GM23338 (cell line): ENCODE results near the gene PIGC. TPM values are rescaled to one million over a fixed set of nuclear protein-coding genes. Genes with fewer than 3 reads are reported as not detected.

ENCODE experiments used
- ATAC-seq: fragments of 200-7000 bp; cut with Tn5 transposase; 3 replicates; pipeline ENCODE4 v1.9.1; 2020
- DNase-seq: peaks from one replicate; pipeline ENCODE4 v3.0.0-alpha.2; 2015; ENCODE audit warnings: low spot score
- H2AFZ ChIP-seq: fragments of 200-600 bp; sonication (generic); 2 replicates; pipeline ENCODE4 v1.8.0; 2016; ENCODE audit warnings: antibody characterized with exemption, mild to moderate bottlenecking, moderate library complexity
- H3F3A ChIP-seq: fragments of 200-600 bp; sonication (generic); replicated peaks from 2 replicates; pipeline ENCODE4 v1.8.0; 2017; ENCODE audit warnings: antibody characterized with exemption, mixed run types, low read depth
- H3K27ac ChIP-seq: fragments of 200-600 bp; sonication (generic); 2 replicates; pipeline ENCODE4 v1.6.1; 2016; ENCODE audit warnings: low read depth
- H3K27me3 ChIP-seq: fragments of 200-600 bp; sonication (generic); 2 replicates; pipeline ENCODE4 v1.8.0; 2016; ENCODE audit warnings: mild to moderate bottlenecking, mixed run types, moderate library complexity; ENCODE audit not compliant: insufficient read depth
- H3K36me3 ChIP-seq: fragments of 200-600 bp; sonication (generic); 2 replicates; pipeline ENCODE4 v1.8.0; 2016; ENCODE audit warnings: mild to moderate bottlenecking; ENCODE audit not compliant: insufficient read depth
- H3K4me1 ChIP-seq: fragments of 200-600 bp; sonication (generic); 2 replicates; pipeline ENCODE4 v1.8.0; 2016; ENCODE audit warnings: mild to moderate bottlenecking, moderate library complexity; ENCODE audit not compliant: insufficient read depth
- H3K4me2 ChIP-seq: fragments of 200-600 bp; sonication (generic); 2 replicates; pipeline ENCODE4 v1.7.1; 2017; ENCODE audit warnings: mixed run types
- H3K4me3 ChIP-seq: fragments of 200-600 bp; sonication (generic); 2 replicates; pipeline ENCODE4 v1.6.1; 2016; ENCODE audit warnings: mixed run types
- H3K79me2 ChIP-seq: fragments of 200-600 bp; sonication (generic); replicated peaks from 2 replicates; pipeline ENCODE4 v1.8.0; 2017; ENCODE audit warnings: mild to moderate bottlenecking; ENCODE audit not compliant: insufficient read depth
- H3K9me2 ChIP-seq: fragments of 200-600 bp; sonication (generic); 2 replicates; pipeline ENCODE4 v1.8.0; 2017; ENCODE audit not compliant: insufficient read depth
- H4K20me1 ChIP-seq: fragments of 200-600 bp; sonication (generic); replicated peaks from 2 replicates; pipeline ENCODE4 v1.8.0; 2017; ENCODE audit warnings: mild to moderate bottlenecking; ENCODE audit not compliant: insufficient read depth
- H3K27ac Mint-ChIP-seq: 2 replicates; pipeline ENCODE4 v1.8.0; 2020; ENCODE audit warnings: inconsistent platforms, mild to moderate bottlenecking, moderate library complexity, mixed read lengths
- H3K27me3 Mint-ChIP-seq: 3 replicates; pipeline ENCODE4 v1.8.0; 2022; ENCODE audit warnings: low read depth, mild to moderate bottlenecking, moderate library complexity, mixed read lengths, inconsistent platforms; ENCODE audit not compliant: insufficient read depth, poor library complexity
- H3K36me3 Mint-ChIP-seq: 3 replicates; pipeline ENCODE4 v1.8.0; 2021; ENCODE audit warnings: low read depth, mild to moderate bottlenecking, inconsistent platforms, moderate library complexity, mixed read lengths
- H3K4me1 Mint-ChIP-seq: 3 replicates; pipeline ENCODE4 v1.8.0; 2020; ENCODE audit warnings: mild to moderate bottlenecking, inconsistent platforms, mixed read lengths
- H3K4me3 Mint-ChIP-seq: 3 replicates; pipeline ENCODE4 v1.8.0; 2021; ENCODE audit warnings: moderate library complexity, mild to moderate bottlenecking, inconsistent platforms, mixed read lengths
- H3K9me3 Mint-ChIP-seq: 3 replicates; pipeline ENCODE4 v1.8.0; 2020; ENCODE audit warnings: moderate library complexity, mild to moderate bottlenecking, inconsistent platforms, mixed read lengths
- CREB1 ChIP-seq: fragments of 250-450 bp; sonication (Bioruptor Pico); IDR thresholded peaks from 2 replicates; pipeline ENCODE4 v1.5.0; 2020; ENCODE audit warnings: low read depth, mild to moderate bottlenecking, moderate library complexity
- EZH2 ChIP-seq: fragments of 200-600 bp; sonication (generic); IDR thresholded peaks from one replicate; pipeline ENCODE4 v1.8.0; 2017; ENCODE audit warnings: antibody characterized with exemption, mild to moderate bottlenecking, low read depth; ENCODE audit not compliant: unreplicated experiment
- EZH2phosphoT487 ChIP-seq: fragments of 200-600 bp; sonication (generic); IDR thresholded peaks from one replicate; pipeline ENCODE4 v1.8.1; 2018; ENCODE audit warnings: antibody characterized with exemption; ENCODE audit not compliant: unreplicated experiment
- JUNB ChIP-seq: IDR thresholded peaks from one replicate; pipeline ENCODE4 v1.6.1; 2016; ENCODE audit warnings: antibody characterized with exemption; ENCODE audit not compliant: unreplicated experiment
- NANOG ChIP-seq: IDR thresholded peaks from 2 replicates; pipeline ENCODE4 v1.6.1; 2016; ENCODE audit warnings: antibody characterized with exemption, borderline replicate concordance
- POLR2AphosphoS5 ChIP-seq: IDR thresholded peaks from 2 replicates; pipeline ENCODE4 v1.6.1; 2016; ENCODE audit warnings: antibody characterized with exemption, low read depth
- STAT1 ChIP-seq: IDR thresholded peaks from one replicate; pipeline ENCODE4 v1.6.1; 2016; ENCODE audit warnings: antibody characterized with exemption; ENCODE audit not compliant: unreplicated experiment
- ZNF114 ChIP-seq: fragments of 250-450 bp; sonication (Bioruptor Pico); IDR thresholded peaks from 2 replicates; pipeline ENCODE4 v1.5.0; 2020; ENCODE audit warnings: mild to moderate bottlenecking, moderate library complexity
- ZNF331 ChIP-seq: fragments of 250-450 bp; sonication (Bioruptor Pico); IDR thresholded peaks from 2 replicates; pipeline ENCODE4 v1.5.0; 2020; ENCODE audit warnings: low read depth, mild to moderate bottlenecking, moderate library complexity
- polyA plus RNA-seq: library from polyadenylated mRNA; unstranded; fragments of >200 nt; fragmentation: Nextera tagmentation; extraction: Ambion mirVana; gene quantifications from 2 replicates; pipeline ENCODE4 v1.2.1, GENCODE V29; 2016
- total RNA-seq: library from RNA; depleted of rRNA; stranded (reverse); fragments of >200 nt; shearing (Covaris generic); gene quantifications from 2 replicates; pipeline ENCODE4 v1.2.3, GENCODE V29; 2014
- TF ChIP-seq, protein P1 (sequence below), 2 experiments: fragments of 200-600 bp in 1 of 2; sonication (generic) in 1 of 2; conservative IDR thresholded peaks; 2 replicates each; pipeline versions ENCODE4 v1.5.1 to v1.6.1; 2016 to 2017; ENCODE audit warnings: antibody characterized with exemption in 2 of 2, low read depth in 2 of 2, mild to moderate bottlenecking in 2 of 2, moderate library complexity in 1 of 2
- TF ChIP-seq, protein P2 (sequence below): IDR thresholded peaks from one replicate; pipeline ENCODE4 v1.6.1; 2018; ENCODE audit warnings: antibody characterized with exemption; ENCODE audit not compliant: unreplicated experiment
- TF ChIP-seq, protein P3 (sequence below): fragments of 250-450 bp; sonication (Bioruptor Pico); IDR thresholded peaks from 2 replicates; pipeline ENCODE4 v1.5.0; 2020; ENCODE audit warnings: mild to moderate bottlenecking, moderate library complexity
- TF ChIP-seq, protein P4 (sequence below): IDR thresholded peaks from 2 replicates; pipeline ENCODE4 v1.6.1; 2016; ENCODE audit warnings: antibody characterized with exemption

Gene PIGC
- total and polyA plus RNA-seq, 2 experiments from 2014 or later: 22.5 to 28.1 TPM

DNA sequence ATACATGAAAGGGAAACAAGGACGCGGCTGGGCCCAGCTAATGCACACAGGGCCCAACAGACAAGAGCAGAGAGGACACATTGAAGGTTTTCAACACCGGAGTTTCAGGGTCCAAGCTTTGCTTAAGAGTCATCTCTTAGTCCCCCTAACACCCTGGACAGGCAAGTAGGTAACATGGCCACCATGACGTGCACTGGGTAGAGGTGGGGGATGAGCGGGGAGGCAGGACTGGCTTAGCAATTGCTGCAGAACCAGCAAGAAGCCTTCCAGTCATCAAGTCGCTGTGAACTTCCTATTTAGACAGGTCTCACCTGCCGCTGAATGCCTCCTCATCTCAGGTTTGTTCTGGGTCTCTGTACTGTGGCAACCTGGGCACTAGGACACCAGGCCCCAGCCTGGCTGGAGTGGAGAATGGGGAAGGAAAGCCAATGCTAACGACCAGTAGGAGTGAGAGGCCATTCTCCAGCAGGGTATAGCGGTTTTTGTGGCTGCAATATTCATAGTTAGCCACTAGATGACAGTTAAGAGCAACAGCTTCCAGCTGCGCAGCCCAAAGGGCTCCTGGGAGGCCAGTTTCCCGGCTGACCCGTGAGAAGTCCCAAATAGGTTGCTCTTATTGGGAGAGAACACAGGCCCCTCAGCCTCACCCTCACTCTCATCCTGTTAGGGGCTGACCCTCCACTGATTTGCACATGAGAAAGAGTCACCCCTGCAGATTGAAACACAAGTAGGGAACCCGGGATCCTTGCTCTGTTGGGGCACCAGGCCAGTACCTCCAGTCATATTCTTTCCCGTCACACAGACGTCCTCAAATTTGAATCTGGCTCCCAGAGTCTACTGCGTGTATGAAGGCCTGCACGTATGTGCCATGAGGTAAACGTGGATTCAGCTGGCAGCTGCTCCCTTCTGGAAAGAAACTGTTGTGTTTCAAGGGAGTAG, 6.0 kb upstream of the PIGC start:
- no peak overlapping the region for H3K27ac ChIP-seq
- no peaks in the 10 kb centered on the region for H4K20me1 ChIP-seq
- ATAC-seq: peak; percentile 97
- Mint-ChIP-seq H3K4me1 (0 out of 3 replicates have a peak, but pooled peaks cover 2% of the 10 kb centered on the region), H3K36me3 (no peaks in the 10 kb centered on the region; the same call in 2 of the 3 replicates), H3K9me3 (no peaks in the 10 kb centered on the region), H3K27me3 (peaks cover 7% of the 10 kb centered on the region), H3K4me3 (no peak overlapping the region), H3K27ac (no peak overlapping the region)
- no peaks in the 10 kb centered on the region for H3K36me3 ChIP-seq
- DNase-seq: peak; percentile 93
- no peak overlapping the region for H3K4me3 ChIP-seq
- H3K27me3 ChIP-seq: no peaks in the 10 kb centered on the region
- no peaks in the 10 kb centered on the region; the same call in 1 of the 2 replicates for H3K4me1 ChIP-seq
- H3K9me2 ChIP-seq: peaks cover 1% of the 10 kb centered on the region; the same call in 1 of the 2 replicates
- H3F3A ChIP-seq: no peaks in the 10 kb centered on the region
- no peak overlapping the region for H3K4me2 ChIP-seq
- H2AFZ ChIP-seq: peak overlapping the region; percentile 97
- TF ChIP-seq ZNF331 (CRISPR knock-in tag) (no peak), CREB1 (CRISPR knock-in tag) (peak; percentile 17; the same call in 1 of the 2 replicates), JUNB (no peak), ZNF114 (no peak), POLR2AphosphoS5 (no peak), EZH2 (no peak), STAT1 (no peak), EZH2phosphoT487 (no peak), NANOG (no peak)
- TF ChIP-seq, protein P1, sequence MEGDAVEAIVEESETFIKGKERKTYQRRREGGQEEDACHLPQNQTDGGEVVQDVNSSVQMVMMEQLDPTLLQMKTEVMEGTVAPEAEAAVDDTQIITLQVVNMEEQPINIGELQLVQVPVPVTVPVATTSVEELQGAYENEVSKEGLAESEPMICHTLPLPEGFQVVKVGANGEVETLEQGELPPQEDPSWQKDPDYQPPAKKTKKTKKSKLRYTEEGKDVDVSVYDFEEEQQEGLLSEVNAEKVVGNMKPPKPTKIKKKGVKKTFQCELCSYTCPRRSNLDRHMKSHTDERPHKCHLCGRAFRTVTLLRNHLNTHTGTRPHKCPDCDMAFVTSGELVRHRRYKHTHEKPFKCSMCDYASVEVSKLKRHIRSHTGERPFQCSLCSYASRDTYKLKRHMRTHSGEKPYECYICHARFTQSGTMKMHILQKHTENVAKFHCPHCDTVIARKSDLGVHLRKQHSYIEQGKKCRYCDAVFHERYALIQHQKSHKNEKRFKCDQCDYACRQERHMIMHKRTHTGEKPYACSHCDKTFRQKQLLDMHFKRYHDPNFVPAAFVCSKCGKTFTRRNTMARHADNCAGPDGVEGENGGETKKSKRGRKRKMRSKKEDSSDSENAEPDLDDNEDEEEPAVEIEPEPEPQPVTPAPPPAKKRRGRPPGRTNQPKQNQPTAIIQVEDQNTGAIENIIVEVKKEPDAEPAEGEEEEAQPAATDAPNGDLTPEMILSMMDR (conservative IDR thresholded peaks at IDR 0.05; ENCODE audit: low read depth in 2 of 2): peak; percentile 79 to 85
- TF ChIP-seq, protein P2, sequence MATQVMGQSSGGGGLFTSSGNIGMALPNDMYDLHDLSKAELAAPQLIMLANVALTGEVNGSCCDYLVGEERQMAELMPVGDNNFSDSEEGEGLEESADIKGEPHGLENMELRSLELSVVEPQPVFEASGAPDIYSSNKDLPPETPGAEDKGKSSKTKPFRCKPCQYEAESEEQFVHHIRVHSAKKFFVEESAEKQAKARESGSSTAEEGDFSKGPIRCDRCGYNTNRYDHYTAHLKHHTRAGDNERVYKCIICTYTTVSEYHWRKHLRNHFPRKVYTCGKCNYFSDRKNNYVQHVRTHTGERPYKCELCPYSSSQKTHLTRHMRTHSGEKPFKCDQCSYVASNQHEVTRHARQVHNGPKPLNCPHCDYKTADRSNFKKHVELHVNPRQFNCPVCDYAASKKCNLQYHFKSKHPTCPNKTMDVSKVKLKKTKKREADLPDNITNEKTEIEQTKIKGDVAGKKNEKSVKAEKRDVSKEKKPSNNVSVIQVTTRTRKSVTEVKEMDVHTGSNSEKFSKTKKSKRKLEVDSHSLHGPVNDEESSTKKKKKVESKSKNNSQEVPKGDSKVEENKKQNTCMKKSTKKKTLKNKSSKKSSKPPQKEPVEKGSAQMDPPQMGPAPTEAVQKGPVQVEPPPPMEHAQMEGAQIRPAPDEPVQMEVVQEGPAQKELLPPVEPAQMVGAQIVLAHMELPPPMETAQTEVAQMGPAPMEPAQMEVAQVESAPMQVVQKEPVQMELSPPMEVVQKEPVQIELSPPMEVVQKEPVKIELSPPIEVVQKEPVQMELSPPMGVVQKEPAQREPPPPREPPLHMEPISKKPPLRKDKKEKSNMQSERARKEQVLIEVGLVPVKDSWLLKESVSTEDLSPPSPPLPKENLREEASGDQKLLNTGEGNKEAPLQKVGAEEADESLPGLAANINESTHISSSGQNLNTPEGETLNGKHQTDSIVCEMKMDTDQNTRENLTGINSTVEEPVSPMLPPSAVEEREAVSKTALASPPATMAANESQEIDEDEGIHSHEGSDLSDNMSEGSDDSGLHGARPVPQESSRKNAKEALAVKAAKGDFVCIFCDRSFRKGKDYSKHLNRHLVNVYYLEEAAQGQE: no peak
- TF ChIP-seq, protein P3, sequence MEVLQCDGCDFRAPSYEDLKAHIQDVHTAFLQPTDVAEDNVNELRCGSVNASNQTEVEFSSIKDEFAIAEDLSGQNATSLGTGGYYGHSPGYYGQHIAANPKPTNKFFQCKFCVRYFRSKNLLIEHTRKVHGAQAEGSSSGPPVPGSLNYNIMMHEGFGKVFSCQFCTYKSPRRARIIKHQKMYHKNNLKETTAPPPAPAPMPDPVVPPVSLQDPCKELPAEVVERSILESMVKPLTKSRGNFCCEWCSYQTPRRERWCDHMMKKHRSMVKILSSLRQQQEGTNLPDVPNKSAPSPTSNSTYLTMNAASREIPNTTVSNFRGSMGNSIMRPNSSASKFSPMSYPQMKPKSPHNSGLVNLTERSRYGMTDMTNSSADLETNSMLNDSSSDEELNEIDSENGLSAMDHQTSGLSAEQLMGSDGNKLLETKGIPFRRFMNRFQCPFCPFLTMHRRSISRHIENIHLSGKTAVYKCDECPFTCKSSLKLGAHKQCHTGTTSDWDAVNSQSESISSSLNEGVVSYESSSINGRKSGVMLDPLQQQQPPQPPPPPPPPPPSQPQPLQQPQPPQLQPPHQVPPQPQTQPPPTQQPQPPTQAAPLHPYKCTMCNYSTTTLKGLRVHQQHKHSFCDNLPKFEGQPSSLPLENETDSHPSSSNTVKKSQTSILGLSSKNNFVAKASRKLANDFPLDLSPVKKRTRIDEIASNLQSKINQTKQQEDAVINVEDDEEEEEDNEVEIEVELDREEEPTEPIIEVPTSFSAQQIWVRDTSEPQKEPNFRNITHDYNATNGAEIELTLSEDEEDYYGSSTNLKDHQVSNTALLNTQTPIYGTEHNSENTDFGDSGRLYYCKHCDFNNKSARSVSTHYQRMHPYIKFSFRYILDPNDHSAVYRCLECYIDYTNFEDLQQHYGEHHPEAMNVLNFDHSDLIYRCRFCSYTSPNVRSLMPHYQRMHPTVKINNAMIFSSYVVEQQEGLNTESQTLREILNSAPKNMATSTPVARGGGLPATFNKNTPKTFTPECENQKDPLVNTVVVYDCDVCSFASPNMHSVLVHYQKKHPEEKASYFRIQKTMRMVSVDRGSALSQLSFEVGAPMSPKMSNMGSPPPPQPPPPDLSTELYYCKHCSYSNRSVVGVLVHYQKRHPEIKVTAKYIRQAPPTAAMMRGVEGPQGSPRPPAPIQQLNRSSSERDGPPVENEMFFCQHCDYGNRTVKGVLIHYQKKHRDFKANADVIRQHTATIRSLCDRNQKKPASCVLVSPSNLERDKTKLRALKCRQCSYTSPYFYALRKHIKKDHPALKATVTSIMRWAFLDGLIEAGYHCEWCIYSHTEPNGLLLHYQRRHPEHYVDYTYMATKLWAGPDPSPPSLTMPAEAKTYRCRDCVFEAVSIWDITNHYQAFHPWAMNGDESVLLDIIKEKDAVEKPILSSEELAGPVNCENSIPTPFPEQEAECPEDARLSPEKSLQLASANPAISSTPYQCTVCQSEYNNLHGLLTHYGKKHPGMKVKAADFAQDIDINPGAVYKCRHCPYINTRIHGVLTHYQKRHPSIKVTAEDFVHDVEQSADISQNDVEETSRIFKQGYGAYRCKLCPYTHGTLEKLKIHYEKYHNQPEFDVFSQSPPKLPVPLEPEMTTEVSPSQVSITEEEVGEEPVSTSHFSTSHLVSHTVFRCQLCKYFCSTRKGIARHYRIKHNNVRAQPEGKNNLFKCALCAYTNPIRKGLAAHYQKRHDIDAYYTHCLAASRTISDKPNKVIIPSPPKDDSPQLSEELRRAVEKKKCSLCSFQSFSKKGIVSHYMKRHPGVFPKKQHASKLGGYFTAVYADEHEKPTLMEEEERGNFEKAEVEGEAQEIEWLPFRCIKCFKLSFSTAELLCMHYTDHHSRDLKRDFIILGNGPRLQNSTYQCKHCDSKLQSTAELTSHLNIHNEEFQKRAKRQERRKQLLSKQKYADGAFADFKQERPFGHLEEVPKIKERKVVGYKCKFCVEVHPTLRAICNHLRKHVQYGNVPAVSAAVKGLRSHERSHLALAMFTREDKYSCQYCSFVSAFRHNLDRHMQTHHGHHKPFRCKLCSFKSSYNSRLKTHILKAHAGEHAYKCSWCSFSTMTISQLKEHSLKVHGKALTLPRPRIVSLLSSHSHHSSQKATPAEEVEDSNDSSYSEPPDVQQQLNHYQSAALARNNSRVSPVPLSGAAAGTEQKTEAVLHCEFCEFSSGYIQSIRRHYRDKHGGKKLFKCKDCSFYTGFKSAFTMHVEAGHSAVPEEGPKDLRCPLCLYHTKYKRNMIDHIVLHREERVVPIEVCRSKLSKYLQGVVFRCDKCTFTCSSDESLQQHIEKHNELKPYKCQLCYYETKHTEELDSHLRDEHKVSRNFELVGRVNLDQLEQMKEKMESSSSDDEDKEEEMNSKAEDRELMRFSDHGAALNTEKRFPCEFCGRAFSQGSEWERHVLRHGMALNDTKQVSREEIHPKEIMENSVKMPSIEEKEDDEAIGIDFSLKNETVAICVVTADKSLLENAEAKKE (CRISPR knock-in tag): no peak
- TF ChIP-seq, protein P4, sequence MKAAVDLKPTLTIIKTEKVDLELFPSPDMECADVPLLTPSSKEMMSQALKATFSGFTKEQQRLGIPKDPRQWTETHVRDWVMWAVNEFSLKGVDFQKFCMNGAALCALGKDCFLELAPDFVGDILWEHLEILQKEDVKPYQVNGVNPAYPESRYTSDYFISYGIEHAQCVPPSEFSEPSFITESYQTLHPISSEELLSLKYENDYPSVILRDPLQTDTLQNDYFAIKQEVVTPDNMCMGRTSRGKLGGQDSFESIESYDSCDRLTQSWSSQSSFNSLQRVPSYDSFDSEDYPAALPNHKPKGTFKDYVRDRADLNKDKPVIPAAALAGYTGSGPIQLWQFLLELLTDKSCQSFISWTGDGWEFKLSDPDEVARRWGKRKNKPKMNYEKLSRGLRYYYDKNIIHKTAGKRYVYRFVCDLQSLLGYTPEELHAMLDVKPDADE: no peak
- H3K79me2 ChIP-seq: no peaks in the 10 kb centered on the region
